Sigmoid colon (tissue), 7 donors: ENCODE results near the gene MAPKAPK5. TPM values are rescaled to one million over a fixed set of nuclear protein-coding genes. Genes with fewer than 3 reads are reported as not detected.

ENCODE experiments used
- DNase-seq: peaks from one replicate; pipeline ENCODE4 v3.0.0-alpha.2; 2019
- H3K27ac ChIP-seq, 4 donors: fragments of 200-600 bp; sonication (generic); one replicate each; pipeline ENCODE4 v1.5.1; 2016 to 2019; ENCODE audit warnings: mild to moderate bottlenecking in 1 of 4
- H3K27me3 ChIP-seq, 3 donors: fragments of 200-600 bp; sonication (generic); one replicate each; pipeline ENCODE4 v1.5.1; 2019; ENCODE audit warnings: mild to moderate bottlenecking in 1 of 3
- H3K36me3 ChIP-seq, 4 donors: fragments of 200-600 bp; sonication (generic); one replicate each; pipeline ENCODE4 v1.5.1; 2016 to 2019
- H3K4me1 ChIP-seq, 4 donors: fragments of 200-600 bp; sonication (generic); one replicate each; pipeline ENCODE4 v1.5.1; 2017 to 2019
- H3K4me3 ChIP-seq, 4 donors: fragments of 200-600 bp; sonication (generic); one replicate each; pipeline ENCODE4 v1.5.1; 2017 to 2019; ENCODE audit warnings: mild to moderate bottlenecking in 2 of 4, moderate library complexity in 1 of 4
- H3K9me3 ChIP-seq, 4 donors: fragments of 200-600 bp in 3 of 4; sonication (generic) in 3 of 4; one replicate each; pipeline versions ENCODE4 v1.5.1 to v1.6.1; 2013 to 2019
- CTCF ChIP-seq, 4 experiments: fragments of 450-650 bp in 3 of 4; fragments of 200-600 bp in 1 of 4; IDR thresholded peaks; one replicate each; pipeline ENCODE4 v1.5.1; 2016 to 2019; ENCODE audit warnings: antibody characterized with exemption in 4 of 4, mild to moderate bottlenecking in 3 of 4, moderate library complexity in 2 of 4
- EP300 ChIP-seq, 4 donors: sonication (generic); formaldehyde crosslinking; IDR thresholded peaks; one replicate each; pipeline ENCODE4 v1.6.1; 2017; ENCODE audit warnings: antibody characterized with exemption in 4 of 4
- POLR2A ChIP-seq, 2 donors: fragments of 450-650 bp; IDR thresholded peaks; one replicate each; pipeline ENCODE4 v1.6.1; 2016; ENCODE audit warnings: antibody characterized with exemption in 2 of 2, mild to moderate bottlenecking in 2 of 2, moderate library complexity in 2 of 2
- POLR2AphosphoS5 ChIP-seq, 4 donors: sonication (generic); formaldehyde crosslinking; IDR thresholded peaks; one replicate each; pipeline ENCODE4 v1.6.1; 2017; ENCODE audit warnings: antibody characterized with exemption in 4 of 4
- WGBS, 2 donors: extraction: QIAGEN DNeasy Blood & Tissue Kit; methylation state at CpG; one replicate each; pipeline ENCODE4 v1.1.7; 2013; 5-methylcytosine and 5-hydroxymethylcytosine counted together
- intact Hi-C: fragments of 100-400 bp; cut with DNase I; formaldehyde crosslinking; loops from one replicate; pipeline ENCODE4 v1.15.1; 2023
- polyA plus RNA-seq, 3 donors: library from polyadenylated mRNA; stranded (reverse); fragments of 200-250 nt; gene quantifications; one replicate each; pipeline ENCODE4 v1.2.3, GENCODE V29; 2013
- total RNA-seq, 4 donors: library from RNA; depleted of rRNA; stranded (reverse); fragments of >200 nt; gene quantifications; one replicate each; pipeline ENCODE4 v1.1.0, GENCODE V29; 2016
- donor health status: healthy with polysubstance abuse.
- donor health status: Bipolar disorder and iron deficiency.
- donor health status: healthy.

MAPKAPK5 gene
- total and polyA plus RNA-seq, 7 donors = 25.7 to 48.2 (median 39.2) TPM

GRCh38 chr12:111803038-111803626 lies 38.9 kb upstream of the MAPKAPK5 start:
- no peak overlapping the region for H3K4me3 ChIP-seq
- H3K27ac ChIP-seq = no peak overlapping the region
- peaks cover 46 to 100% (median 83%) of the 10 kb centered on the region in 4 donors for H3K36me3 ChIP-seq
- intact Hi-C loops = no loop called here
- 84 to 89% methylated on average over 6 of the region's 6 CpGs for WGBS, 2 donors
- DNase-seq = no peak
- H3K4me1 ChIP-seq = peaks cover 0 to 5% (median under 1%) of the 10 kb centered on the region in 4 donors
- no peaks in the 10 kb centered on the region for H3K27me3 ChIP-seq
- TF ChIP-seq POLR2A (IDR thresholded peaks at IDR 0.05) (no peak), EP300 (IDR thresholded peaks at IDR 0.05) (no peak), POLR2AphosphoS5 (IDR thresholded peaks at IDR 0.05) (no peak), CTCF (IDR thresholded peaks at IDR 0.05) (no peak)
- H3K9me3 ChIP-seq = no peaks in the 10 kb centered on the region

- TF ChIP-seq POLR2A (IDR thresholded peaks at IDR 0.05) = no peak
- TF ChIP-seq EP300 (IDR thresholded peaks at IDR 0.05) = no peak
- no peak for TF ChIP-seq POLR2AphosphoS5 (IDR thresholded peaks at IDR 0.05)
- TF ChIP-seq CTCF (IDR thresholded peaks at IDR 0.05) = no peak
- H3K9me3 ChIP-seq = no peaks in the 10 kb centered on the region
- intact Hi-C loops = no loop called here
- no peaks in the 10 kb centered on the region for H3K4me1 ChIP-seq
- no peak for DNase-seq
- peaks cover 44 to 100% (median 82%) of the 10 kb centered on the region in 4 donors for H3K36me3 ChIP-seq
- no peak overlapping the region for H3K4me3 ChIP-seq
- 97 to 98% methylated on average over 8 of the region's 8 CpGs for WGBS, 2 donors
- no peaks in the 10 kb centered on the region for H3K27me3 ChIP-seq
- H3K27ac ChIP-seq = no peak overlapping the region
Measured at GRCh38 chr12:111803851-111804250, 38.2 kb upstream of the MAPKAPK5 start.

- Histone ChIP-seq H3K4me1 (no peaks in the 10 kb centered on the region), H3K27me3 (no peaks in the 10 kb centered on the region), H3K27ac (no peak overlapping the region), H3K9me3 (no peaks in the 10 kb centered on the region), H3K36me3 (peaks cover 39 to 100% (median 76%) of the 10 kb centered on the region in 4 donors), H3K4me3 (no peak overlapping the region)
- intact Hi-C loops = no loop called here
- TF ChIP-seq EP300 (IDR thresholded peaks at IDR 0.05) = no peak
- TF ChIP-seq CTCF (IDR thresholded peaks at IDR 0.05) = no peak
- no peak for TF ChIP-seq POLR2A (IDR thresholded peaks at IDR 0.05)
- TF ChIP-seq POLR2AphosphoS5 (IDR thresholded peaks at IDR 0.05) = no peak
- 81 to 89% methylated on average over 4 of the region's 4 CpGs for WGBS, 2 donors
- peak; percentile 17 for DNase-seq
Measured at GRCh38 chr12:111806304-111806703, 35.7 kb upstream of the MAPKAPK5 start.

GRCh38 chr12:111807232-111807631 lies 34.8 kb upstream of the MAPKAPK5 start:
- Histone ChIP-seq H3K4me3 (no peak overlapping the region), H3K27ac (no peak overlapping the region), H3K27me3 (no peaks in the 10 kb centered on the region), H3K4me1 (no peaks in the 10 kb centered on the region), H3K9me3 (no peaks in the 10 kb centered on the region), H3K36me3 (peaks cover 32 to 100% (median 67%) of the 10 kb centered on the region in 4 donors)
- TF ChIP-seq POLR2AphosphoS5 (IDR thresholded peaks at IDR 0.05) (no peak), POLR2A (IDR thresholded peaks at IDR 0.05) (no peak), EP300 (IDR thresholded peaks at IDR 0.05) (no peak), CTCF (IDR thresholded peaks at IDR 0.05) (no peak)
- DNase-seq = peak; percentile 11
- intact Hi-C loops = no loop called here
- 42 to 81% methylated on average over 7 of the region's 7 CpGs for WGBS, 2 donors
